Measurements from ENCODE around the gene PIEZO1.
"Not testable (repeated sequence)": the region's sequence is repeated elsewhere in the genome, so short reads cannot be mapped to it uniquely, and the experiment has no call there.

The PIEZO1 gene

GRCh38 chr16:88783391-88784073, 1.5 kb downstream of the PIEZO1 start:
- DNase-seq (ENCODE audit: low read depth, low spot score) = no peak

- no peak for DNase-seq (ENCODE audit: low read depth, low spot score)
Measured at GRCh38 chr16:88782454-88783390, 2.3 kb downstream of the PIEZO1 start.

- DNase-seq (ENCODE audit: low read depth, low spot score) = no peak
Measured at GRCh38 chr16:88781140-88782077, 3.6 kb downstream of the PIEZO1 start.

GRCh38 chr16:88780142-88781062, 4.6 kb downstream of the PIEZO1 start:
- no peak for DNase-seq (ENCODE audit: low read depth, low spot score)

- no peak for DNase-seq (ENCODE audit: low read depth, low spot score)
Measured at GRCh38 chr16:88779406-88780141, 5.4 kb downstream of the PIEZO1 start.

GRCh38 chr16:88778541-88779065, 6.4 kb downstream of the PIEZO1 start:
- no peak for DNase-seq (ENCODE audit: low read depth, low spot score)

- DNase-seq (ENCODE audit: low read depth, low spot score) = no peak
Measured at GRCh38 chr16:88778271-88778525, 6.8 kb downstream of the PIEZO1 start.

- DNase-seq (ENCODE audit: low read depth, low spot score) = no peak
Measured at GRCh38 chr16:88777471-88778270, 7.3 kb downstream of the PIEZO1 start.

- no peak for DNase-seq (ENCODE audit: low read depth, low spot score)
Measured at GRCh38 chr16:88775825-88776224, 9.2 kb downstream of the PIEZO1 start.

- no peak for DNase-seq (ENCODE audit: low read depth, low spot score)
Measured at GRCh38 chr16:88774544-88775393, 10.3 kb downstream of the PIEZO1 start.

GRCh38 chr16:88773812-88774291, 11.2 kb downstream of the PIEZO1 start:
- no peak for DNase-seq (ENCODE audit: low read depth, low spot score)

- DNase-seq (ENCODE audit: low read depth, low spot score) = no peak
Measured at GRCh38 chr16:88772871-88773811, 11.9 kb downstream of the PIEZO1 start.

GRCh38 chr16:88771781-88772180, 13.2 kb downstream of the PIEZO1 start:
- DNase-seq (ENCODE audit: low read depth, low spot score) = not testable (repeated sequence)

GRCh38 chr16:88771294-88771772, 13.7 kb downstream of the PIEZO1 start:
- no peak for DNase-seq (ENCODE audit: low read depth, low spot score)

- DNase-seq (ENCODE audit: low read depth, low spot score) = no peak
Measured at GRCh38 chr16:88770461-88771293, 14.3 kb downstream of the PIEZO1 start.

Data from iPS DF 19.7 (cell line).